ENCODE data around the gene IL36G. TPM values are rescaled to one million over a fixed set of nuclear protein-coding genes. Genes with fewer than 3 reads are reported as not detected.

The IL36G gene
- total and polyA plus RNA-seq, 2 of the 13 experiments (the other 11 are each of a cell fraction or from before 2014, with no cell fraction given), result not detected

DNA sequence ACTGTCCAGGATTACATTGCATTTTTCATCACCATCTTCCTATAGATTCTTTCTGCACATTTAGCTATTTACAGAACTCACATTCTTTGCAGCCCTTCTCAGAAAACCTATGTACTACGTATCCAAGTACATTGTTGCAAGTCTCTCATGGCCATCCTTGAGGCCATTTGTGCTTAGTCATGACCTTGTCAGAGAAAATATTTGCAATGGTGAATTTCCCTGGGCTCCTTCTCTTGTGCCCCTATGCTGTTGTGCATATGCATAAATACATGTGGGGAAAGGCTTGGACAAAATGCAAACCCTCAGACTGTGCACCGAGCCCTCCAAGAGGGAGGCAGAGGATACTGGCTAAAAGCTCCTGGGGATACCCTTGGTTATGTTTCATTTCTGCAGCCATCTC is 47.0 kb downstream of the IL36G start:
- POLR2A ChIA-PET, result no interaction called here

GRCh38 chr2:113025737-113026136 is 47.9 kb downstream of the IL36G start:
- Histone ChIP-seq H4K20me1 (ENCODE audit: insufficient read depth, low read length) (no peaks in the 10 kb centered on the region), H3K79me2 (ENCODE audit: insufficient read depth, low read length) (no peaks in the 10 kb centered on the region), H3K4me3 (replicated peaks in 1 of 3; ENCODE audit: insufficient read depth in 1 of 3, low read depth in 2 of 3, low read length in 3 of 3) (no peak overlapping the region), H3K4me1 (ENCODE audit: insufficient read depth, low read length) (no peaks in the 10 kb centered on the region), H3K9me3 (ENCODE audit: low read length) (no peaks in the 10 kb centered on the region), H3K36me3 (replicated peaks in 1 of 2; ENCODE audit: control insufficient read depth in 1 of 2, insufficient read depth in 2 of 2, low read length in 2 of 2) (no peaks in the 10 kb centered on the region), H3K9ac (ENCODE audit: insufficient read depth, low read depth, low read length) (no peak overlapping the region), H3K27ac (ENCODE audit: extremely low read length, insufficient read depth, low read length) (no peak overlapping the region), H3K27me3 (ENCODE audit: control insufficient read depth in 1 of 2, insufficient read depth in 2 of 2, low read length in 2 of 2) (peaks cover 0 to 10% of the 10 kb centered on the region in 2 experiments; a peak in 3 of 5 replicates), H2AFZ (ENCODE audit: low read length) (no peak overlapping the region), H3K4me2 (ENCODE audit: low read depth, low read length) (no peak overlapping the region)
- no peak for TF ChIP-seq MED1 (CRISPR knock-in tag; IDR thresholded peaks at IDR 0.05)
- TF ChIP-seq, protein P1, sequence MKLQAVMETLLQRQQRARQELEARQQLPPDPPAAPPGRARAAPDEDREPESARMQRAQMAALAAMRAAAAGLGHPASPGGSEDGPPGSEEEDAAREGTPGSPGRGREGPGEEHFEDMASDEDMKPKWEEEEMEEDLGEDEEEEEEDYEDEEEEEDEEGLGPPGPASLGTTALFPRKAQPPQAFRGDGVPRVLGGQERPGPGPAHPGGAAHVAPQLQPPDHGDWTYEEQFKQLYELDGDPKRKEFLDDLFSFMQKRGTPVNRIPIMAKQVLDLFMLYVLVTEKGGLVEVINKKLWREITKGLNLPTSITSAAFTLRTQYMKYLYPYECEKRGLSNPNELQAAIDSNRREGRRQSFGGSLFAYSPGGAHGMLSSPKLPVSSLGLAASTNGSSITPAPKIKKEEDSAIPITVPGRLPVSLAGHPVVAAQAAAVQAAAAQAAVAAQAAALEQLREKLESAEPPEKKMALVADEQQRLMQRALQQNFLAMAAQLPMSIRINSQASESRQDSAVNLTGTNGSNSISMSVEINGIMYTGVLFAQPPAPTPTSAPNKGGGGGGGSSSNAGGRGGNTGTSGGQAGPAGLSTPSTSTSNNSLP (IDR thresholded peaks at IDR 0.05; ENCODE audit: low read depth, low read length), result no peak
- ATAC-seq, result no peak
- FAIRE-seq, result no peak
- DNase-seq (ENCODE audit: low spot score), result no peak
- CTCF ChIA-PET (ENCODE audit: low intra/inter-chr PET ratio, low total read pairs), result no interaction called here
- in situ Hi-C loops (cut with HindIII; ENCODE audit: extremely low pct_ligation_motif_present, low pct_unique_long_range_greater_than_20kb), result no loop called here
- no TSS peak for BruUV-seq (replicated peaks)
- intact Hi-C loops (cut with micrococcal nuclease; ENCODE audit: unreplicated experiment), result no loop called here
- 14% methylated on average over 2 of the region's 2 CpGs for WGBS (ENCODE audit: low lambda C conversion rate)
- POLR2A ChIA-PET, result no interaction called here

More for the DNA sequence above, 47.0 kb downstream of the IL36G start:
- Histone ChIP-seq H3K4me3 (replicated peaks in 1 of 3; ENCODE audit: insufficient read depth in 1 of 3, low read depth in 2 of 3, low read length in 3 of 3) (no peak overlapping the region), H3K4me2 (ENCODE audit: low read depth, low read length) (no peak overlapping the region), H2AFZ (ENCODE audit: low read length) (no peak overlapping the region), H3K27ac (ENCODE audit: extremely low read length, insufficient read depth, low read length) (no peak overlapping the region), H4K20me1 (ENCODE audit: insufficient read depth, low read length) (no peaks in the 10 kb centered on the region), H3K27me3 (ENCODE audit: control insufficient read depth in 1 of 2, insufficient read depth in 2 of 2, low read length in 2 of 2) (peaks cover 0 to 10% of the 10 kb centered on the region in 2 experiments; a peak in 2 of 5 replicates), H3K9ac (ENCODE audit: insufficient read depth, low read depth, low read length) (no peak overlapping the region), H3K79me2 (ENCODE audit: insufficient read depth, low read length) (no peaks in the 10 kb centered on the region), H3K4me1 (ENCODE audit: insufficient read depth, low read length) (no peaks in the 10 kb centered on the region), H3K36me3 (replicated peaks in 1 of 2; ENCODE audit: control insufficient read depth in 1 of 2, insufficient read depth in 2 of 2, low read length in 2 of 2) (no peaks in the 10 kb centered on the region), H3K9me3 (ENCODE audit: low read length) (no peaks in the 10 kb centered on the region)
- WGBS (ENCODE audit: low lambda C conversion rate), result 26% methylated on average over 2 of the region's 2 CpGs
- intact Hi-C loops (cut with micrococcal nuclease; ENCODE audit: unreplicated experiment) (no loop called here), in situ Hi-C loops (cut with HindIII; ENCODE audit: extremely low pct_ligation_motif_present, low pct_unique_long_range_greater_than_20kb) (no loop called here)
- ATAC-seq (no peak), FAIRE-seq (no peak), DNase-seq (ENCODE audit: low spot score) (no peak)
- TF ChIP-seq TGIF2 (CRISPR knock-in tag; IDR thresholded peaks at IDR 0.05) (no peak), NFE2L2 (IDR thresholded peaks at IDR 0.05; ENCODE audit: low read length) (0 out of 2 replicates have a peak, but pooled peaks have one; percentile 29), MAFK (conservative IDR thresholded peaks at IDR 0.05 in 1 of 2, IDR thresholded peaks at IDR 0.05 in 1 of 2; ENCODE audit: low read length in 2 of 2) (peak in 1 of 2 experiments; percentile 24; a peak in 1 of 4 replicates)
- CTCF ChIA-PET (ENCODE audit: low intra/inter-chr PET ratio, low total read pairs), result no interaction called here
- BruUV-seq (replicated peaks), result no TSS peak

Measured in HepG2 (cell line).